ENCODE results near the gene ZNRF1. TPM values are rescaled to one million over a fixed set of nuclear protein-coding genes. Genes with fewer than 3 reads are reported as not detected.

Gene ZNRF1
- total and polyA plus RNA-seq, 2 of the 13 experiments (the other 11 are each of a cell fraction or from before 2014, with no cell fraction given), result 43.9 to 58.7 TPM

GRCh38 chr16:75062976-75063346, 64.1 kb downstream of the ZNRF1 start:
- in situ Hi-C loops (cut with HindIII; ENCODE audit: extremely low pct_ligation_motif_present, low pct_unique_long_range_greater_than_20kb) (no loop called here), intact Hi-C loops (cut with micrococcal nuclease; ENCODE audit: unreplicated experiment) (no loop called here)
- Histone ChIP-seq H3K9me3 (ENCODE audit: low read length) (no peaks in the 10 kb centered on the region), H3K36me3 (replicated peaks in 1 of 2; ENCODE audit: control insufficient read depth in 1 of 2, insufficient read depth in 2 of 2, low read length in 2 of 2) (no peaks in the 10 kb centered on the region; a peak in 1 of 5 replicates), H3K27ac (ENCODE audit: extremely low read length, insufficient read depth, low read length) (no peak overlapping the region), H3K27me3 (ENCODE audit: control insufficient read depth in 1 of 2, insufficient read depth in 2 of 2, low read length in 2 of 2) (no peaks in the 10 kb centered on the region), H3K79me2 (ENCODE audit: insufficient read depth, low read length) (peaks cover 96% of the 10 kb centered on the region), H3K9ac (ENCODE audit: insufficient read depth, low read depth, low read length) (no peak overlapping the region), H3K4me1 (ENCODE audit: insufficient read depth, low read length) (peaks cover 79% of the 10 kb centered on the region), H3K4me3 (replicated peaks in 1 of 3; ENCODE audit: insufficient read depth in 1 of 3, low read depth in 2 of 3, low read length in 3 of 3) (no peak overlapping the region), H3K4me2 (ENCODE audit: low read depth, low read length) (no peak overlapping the region), H2AFZ (ENCODE audit: low read length) (no peak overlapping the region), H4K20me1 (ENCODE audit: insufficient read depth, low read length) (peaks cover 38% of the 10 kb centered on the region)
- CTCF ChIA-PET (ENCODE audit: low intra/inter-chr PET ratio, low total read pairs), result no interaction called here
- DNase-seq (ENCODE audit: low spot score), result no peak
- no peak for ATAC-seq
- no TSS peak for BruUV-seq (replicated peaks)
- no peak for FAIRE-seq
- TF ChIP-seq NFE2L2 (IDR thresholded peaks at IDR 0.05; ENCODE audit: low read length) (peak; percentile 67; the same call in 1 of the 2 replicates), ZNF589 (CRISPR knock-in tag; conservative IDR thresholded peaks at IDR 0.05) (no peak), MAFK (conservative IDR thresholded peaks at IDR 0.05 in 1 of 2, IDR thresholded peaks at IDR 0.05 in 1 of 2; ENCODE audit: low read length in 2 of 2) (peak; percentile 11 to 14; a peak in 1 of 4 replicates)
- 93% methylated on average over 9 of the region's 9 CpGs for WGBS (ENCODE audit: low lambda C conversion rate)
- POLR2A ChIA-PET, result interaction anchor here (1.3 kb wide), 1 partner anchor 9 kb away, joined by 3 read pairs; no protein-coding TSS in a partner anchor

- DNase-seq (ENCODE audit: low spot score) (no peak), ATAC-seq (0 out of 3 replicates have a peak, but pooled peaks have one; percentile 10), FAIRE-seq (no peak)
- Histone ChIP-seq H3K27ac (ENCODE audit: extremely low read length, insufficient read depth, low read length) (peak overlapping the region; percentile 53), H2AFZ (ENCODE audit: low read length) (no peak overlapping the region), H3K27me3 (ENCODE audit: control insufficient read depth in 1 of 2, insufficient read depth in 2 of 2, low read length in 2 of 2) (no peaks in the 10 kb centered on the region), H3K9ac (ENCODE audit: insufficient read depth, low read depth, low read length) (no peak overlapping the region), H3K4me3 (replicated peaks in 1 of 3; ENCODE audit: insufficient read depth in 1 of 3, low read depth in 2 of 3, low read length in 3 of 3) (0 out of 6 replicates have a peak overlapping the region, but pooled peaks of 1 of the 3 experiments have one; percentile 36), H3K79me2 (ENCODE audit: insufficient read depth, low read length) (peaks cover 96% of the 10 kb centered on the region), H4K20me1 (ENCODE audit: insufficient read depth, low read length) (peaks cover 35% of the 10 kb centered on the region), H3K9me3 (ENCODE audit: low read length) (no peaks in the 10 kb centered on the region), H3K36me3 (replicated peaks in 1 of 2; ENCODE audit: control insufficient read depth in 1 of 2, insufficient read depth in 2 of 2, low read length in 2 of 2) (no peaks in the 10 kb centered on the region; a peak in 1 of 5 replicates), H3K4me2 (ENCODE audit: low read depth, low read length) (peak overlapping the region; percentile 67; the same call in 1 of the 2 replicates), H3K4me1 (ENCODE audit: insufficient read depth, low read length) (peaks cover 81% of the 10 kb centered on the region)
- no TSS peak for BruUV-seq (replicated peaks)
- TF ChIP-seq CTCF (CRISPR knock-in tag; IDR thresholded peaks at IDR 0.05) (0 out of 2 replicates have a peak, but pooled peaks have one; percentile 11), DBP (CRISPR knock-in tag; IDR thresholded peaks at IDR 0.05; ENCODE audit: not compliant biosample characterization) (no peak), ZNF615 (CRISPR knock-in tag; IDR thresholded peaks at IDR 0.05; ENCODE audit: borderline replicate concordance) (no peak)
- POLR2A ChIA-PET, result interaction anchor here (1.3 kb wide), 2 partner anchors 10 to 79 kb away, joined by 3 to 5 read pairs; partner anchors contain the start of gene WDR59
- WGBS (ENCODE audit: low lambda C conversion rate), result 90% methylated on average over 8 of the region's 8 CpGs
- intact Hi-C loops (cut with micrococcal nuclease; ENCODE audit: unreplicated experiment), result no loop called here
- CTCF ChIA-PET (ENCODE audit: low intra/inter-chr PET ratio, low total read pairs), result no interaction called here
- in situ Hi-C loops (cut with HindIII; ENCODE audit: extremely low pct_ligation_motif_present, low pct_unique_long_range_greater_than_20kb), result no loop called here
Observed at GRCh38 chr16:75063549-75064088, 64.8 kb downstream of the ZNRF1 start.

Data from HepG2 (cell line).